ENCODE data around the gene ENO4.

GRCh38 chr10:116915340-116915739 is 66.0 kb downstream of the ENO4 start:
- TF ChIP-seq CTCF (IDR thresholded peaks at IDR 0.05) (no peak), POLR2A (IDR thresholded peaks at IDR 0.05) (no peak)

Measured in testis (tissue), 2 donors.